G401.6 (cell line): ENCODE measurements around the gene FURIN.
"Not testable (repeated sequence)": the region's sequence is repeated elsewhere in the genome, so short reads cannot be mapped to it uniquely, and the experiment has no call there.

Experiments used
- FAIRE-seq: peaks from 2 replicates; lab custom pipeline; 2012; peaks lifted over from hg19 to GRCh38; lab: Jason Lieb, UNC

FURIN gene

GRCh38 chr15:90902840-90903732 lies 34.7 kb downstream of the FURIN start, which contains the start of gene MAN2A2:
TSS of gene MAN2A2 (plus strand) at chr15:90903302. CDS start at chr15:90904208, 906 bp downstream.
- FAIRE-seq = no peak

- no peak for FAIRE-seq
Observed at GRCh38 chr15:90903733-90904536, 35.5 kb downstream of the FURIN start.

- no peak for FAIRE-seq
Observed at GRCh38 chr15:90904746-90905145, 36.4 kb downstream of the FURIN start.

GRCh38 chr15:90905306-90906180 lies 37.2 kb downstream of the FURIN start:
- no peak for FAIRE-seq

GRCh38 chr15:90906181-90906849 lies 37.9 kb downstream of the FURIN start:
- FAIRE-seq = no peak

DNA sequence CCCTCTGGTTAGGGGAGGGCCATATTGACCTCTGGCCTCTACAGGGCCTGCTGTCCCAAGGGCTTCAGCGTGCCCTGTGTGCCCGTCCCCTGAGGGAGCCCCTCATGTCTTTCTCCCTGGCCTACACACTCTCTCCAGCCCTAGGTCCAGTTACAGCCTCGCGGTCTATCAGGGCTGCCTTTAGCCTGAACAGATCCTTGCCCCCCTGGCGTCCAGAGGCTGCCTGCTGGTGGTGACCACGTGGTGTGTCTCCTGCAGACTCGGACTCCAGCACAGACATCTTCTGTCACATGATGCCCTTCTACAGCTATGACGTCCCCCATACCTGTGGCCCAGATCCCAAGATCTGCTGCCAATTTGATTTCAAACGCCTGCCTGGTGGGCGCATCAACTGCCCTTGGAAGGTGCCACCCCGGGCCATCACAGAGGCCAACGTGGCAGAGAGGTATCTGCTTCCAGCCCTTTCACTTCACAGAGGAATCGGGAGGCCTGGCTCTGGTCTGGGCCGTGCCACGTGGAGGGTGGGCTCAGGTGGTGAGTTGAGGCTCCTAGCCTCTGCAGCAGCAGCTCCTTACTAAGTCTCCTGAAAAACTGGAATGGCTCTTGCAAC lies 38.8 kb downstream of the FURIN start:
- no peak for FAIRE-seq

DNA sequence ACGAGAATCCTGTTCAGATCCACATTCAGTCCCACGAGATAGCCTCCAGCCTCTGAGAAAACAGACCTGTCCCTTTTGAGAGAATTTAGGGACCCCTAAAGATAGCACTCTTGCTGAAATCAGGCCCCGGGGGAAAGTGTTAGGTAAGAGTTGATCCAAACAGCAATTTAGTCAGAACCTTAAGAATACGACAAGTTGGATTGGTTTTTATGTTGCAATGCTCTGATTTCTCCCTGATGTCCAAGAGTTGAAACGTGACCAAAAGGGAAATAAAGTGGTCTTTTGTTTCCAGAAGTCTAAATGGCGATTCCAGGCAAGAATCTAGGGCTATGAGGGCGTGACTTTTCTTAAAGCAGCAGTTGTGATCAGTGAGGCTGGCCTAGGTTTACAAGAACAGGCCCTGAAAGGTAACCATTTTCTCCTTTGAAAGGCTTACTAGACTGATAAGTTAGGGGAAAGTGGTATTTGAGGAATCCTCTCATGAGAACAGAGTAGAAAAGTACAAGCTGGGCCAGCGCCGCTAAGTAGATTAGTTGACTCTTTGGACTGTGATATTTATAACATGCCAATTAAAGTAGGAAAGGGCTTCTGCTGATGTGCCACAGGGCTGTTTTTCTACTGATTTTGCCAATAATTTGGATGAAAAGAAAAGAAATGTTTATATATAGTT lies 39.6 kb downstream of the FURIN start:
- no peak for FAIRE-seq

- not testable (repeated sequence) for FAIRE-seq
Observed at GRCh38 chr15:90909449-90909848, 41.1 kb downstream of the FURIN start.

- no peak for FAIRE-seq
Observed at GRCh38 chr15:90909976-90910375, 41.6 kb downstream of the FURIN start.

DNA sequence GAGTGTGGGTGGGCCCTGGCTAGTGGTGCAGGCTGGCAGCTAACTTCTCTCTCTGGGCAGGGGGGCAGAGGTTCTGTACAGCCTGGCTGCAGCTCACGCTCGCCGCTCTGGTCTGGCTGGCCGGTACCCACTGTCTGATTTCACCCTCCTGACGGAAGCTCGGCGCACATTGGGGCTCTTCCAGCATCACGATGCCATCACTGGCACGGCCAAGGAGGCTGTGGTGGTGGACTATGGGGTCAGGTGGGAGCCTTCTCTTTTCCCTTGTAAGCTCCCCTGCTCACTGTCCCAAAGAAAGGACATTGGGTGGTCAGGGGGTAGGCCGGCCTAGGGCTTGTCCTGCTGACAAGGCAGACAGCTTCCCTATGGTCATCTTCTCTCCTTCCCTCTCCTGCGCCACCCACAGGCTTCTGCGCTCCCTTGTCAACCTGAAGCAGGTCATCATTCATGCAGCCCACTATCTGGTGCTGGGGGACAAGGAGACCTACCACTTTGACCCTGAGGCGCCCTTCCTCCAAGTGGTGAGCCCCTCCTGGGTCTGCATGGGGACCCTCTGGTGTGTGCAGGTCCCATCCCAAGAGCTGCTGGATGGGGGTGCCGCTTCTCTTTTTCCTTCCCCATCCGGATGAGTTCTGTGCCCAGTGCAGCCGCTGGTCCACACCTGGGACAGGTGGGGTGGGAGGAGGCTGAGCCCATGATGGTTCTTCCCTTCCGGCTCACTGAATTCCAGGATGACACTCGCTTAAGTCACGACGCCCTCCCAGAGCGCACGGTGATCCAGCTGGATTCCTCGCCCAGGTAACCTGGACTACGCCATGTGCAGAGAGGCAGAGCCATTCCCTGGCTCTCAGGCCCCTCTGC lies 42.3 kb downstream of the FURIN start:
- no peak for FAIRE-seq

GRCh38 chr15:90911302-90911623 lies 42.9 kb downstream of the FURIN start:
- no peak for FAIRE-seq

DNA sequence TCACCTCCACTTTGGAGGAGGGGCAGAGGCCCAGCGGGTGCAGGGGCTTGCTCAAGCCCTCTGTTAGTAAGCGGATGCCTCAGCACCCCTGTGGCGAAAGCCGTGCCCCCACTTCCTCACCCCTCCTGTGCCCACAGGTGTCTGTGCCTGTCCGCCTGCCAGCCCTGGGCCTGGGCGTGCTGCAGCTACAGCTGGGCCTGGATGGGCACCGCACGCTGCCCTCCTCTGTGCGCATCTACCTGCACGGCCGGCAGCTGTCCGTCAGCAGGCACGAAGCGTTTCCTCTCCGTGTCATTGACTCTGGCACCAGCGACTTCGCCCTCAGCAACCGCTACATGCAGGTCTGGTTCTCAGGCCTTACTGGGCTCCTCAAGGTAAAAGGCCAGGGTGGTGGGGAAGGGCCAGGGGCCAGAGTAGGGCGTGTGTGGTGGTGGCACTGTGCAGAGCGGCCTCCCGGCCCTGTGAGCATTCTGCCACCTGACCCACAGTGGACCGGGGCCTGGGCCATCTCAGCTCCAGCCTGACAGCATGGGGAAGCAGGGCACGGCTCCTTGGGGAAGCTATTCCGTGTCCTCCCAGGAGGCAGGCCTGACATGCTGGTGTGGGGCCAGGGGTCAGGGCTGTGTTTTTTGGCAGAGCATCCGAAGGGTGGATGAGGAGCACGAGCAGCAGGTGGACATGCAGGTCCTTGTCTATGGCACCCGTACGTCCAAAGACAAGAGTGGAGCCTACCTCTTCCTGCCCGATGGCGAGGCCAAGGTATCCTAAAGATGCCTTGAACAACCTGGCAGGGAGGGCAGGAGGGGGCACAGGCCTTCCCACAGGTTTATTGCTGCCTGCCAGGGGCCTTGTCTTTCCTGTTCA lies 43.8 kb downstream of the FURIN start:
- no peak for FAIRE-seq

- FAIRE-seq = no peak
Observed at GRCh38 chr15:90912770-90913075, 44.3 kb downstream of the FURIN start.

- no peak for FAIRE-seq
Observed at GRCh38 chr15:90913398-90913944, 45.1 kb downstream of the FURIN start.

DNA sequence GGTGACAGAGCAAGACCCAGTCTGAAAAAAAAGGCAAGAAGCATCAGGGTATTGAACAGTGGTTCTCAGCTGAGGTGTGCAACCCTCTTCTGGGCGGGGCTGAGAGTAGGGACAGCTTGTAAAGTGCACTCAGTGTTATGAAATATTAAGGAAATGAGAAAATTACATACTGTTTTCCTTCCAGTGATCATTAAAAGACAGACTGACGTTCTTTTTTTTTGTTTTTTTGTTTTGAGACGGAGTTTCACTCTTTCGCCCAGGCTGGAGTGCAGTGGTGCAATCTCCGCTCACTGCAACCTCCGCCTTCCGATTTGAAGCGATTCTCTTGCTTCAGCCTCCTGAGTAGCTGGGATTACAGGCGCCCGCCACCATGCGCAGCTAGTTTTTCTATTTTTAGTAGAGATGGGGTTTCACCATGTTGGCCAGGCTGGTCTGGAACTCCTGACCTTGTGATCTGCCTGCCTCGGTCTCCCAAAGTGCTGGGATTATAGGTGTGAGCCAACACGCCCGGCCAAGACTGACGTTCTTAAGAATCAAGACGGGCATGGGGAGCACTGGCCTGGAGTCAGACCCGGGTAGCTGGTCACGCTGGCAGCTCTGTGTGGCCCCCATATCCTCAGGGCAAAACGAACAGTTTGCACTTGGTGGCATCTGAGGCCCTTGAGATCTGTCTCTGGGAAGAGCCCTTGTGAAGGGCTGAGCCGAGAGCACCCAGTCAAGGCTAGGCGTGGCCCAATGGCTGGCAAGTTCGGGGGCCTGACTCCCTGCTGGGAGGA lies 46.1 kb downstream of the FURIN start:
- FAIRE-seq = no peak

DNA sequence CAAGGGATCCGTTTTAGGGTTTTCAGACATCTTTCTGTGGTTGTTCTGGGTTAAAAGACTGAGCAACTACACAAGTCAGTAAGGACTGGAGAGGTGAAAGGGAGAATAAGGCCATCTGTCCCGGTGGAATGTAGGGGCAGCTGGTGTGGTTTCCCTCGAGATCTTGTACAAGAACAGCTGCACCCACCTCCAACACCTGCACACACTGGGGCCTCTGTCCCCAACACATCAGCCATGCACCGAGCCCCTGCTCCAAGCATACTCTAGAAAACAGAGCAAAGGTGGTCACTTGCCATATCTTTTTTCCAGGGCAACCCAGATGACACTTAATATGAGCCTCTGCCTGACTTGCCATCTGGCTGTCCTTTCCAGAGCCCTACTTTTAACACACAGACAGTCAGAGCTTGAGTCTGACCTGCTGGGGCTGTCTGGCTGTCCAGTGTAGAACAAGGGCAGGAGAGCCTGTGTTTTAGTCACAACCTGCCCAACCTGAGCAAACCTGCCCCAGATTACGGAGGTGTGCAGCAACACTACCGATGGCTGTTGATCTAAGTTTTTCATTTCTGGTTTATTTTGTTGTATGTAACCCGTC lies 46.9 kb downstream of the FURIN start:
- FAIRE-seq = no peak

DNA sequence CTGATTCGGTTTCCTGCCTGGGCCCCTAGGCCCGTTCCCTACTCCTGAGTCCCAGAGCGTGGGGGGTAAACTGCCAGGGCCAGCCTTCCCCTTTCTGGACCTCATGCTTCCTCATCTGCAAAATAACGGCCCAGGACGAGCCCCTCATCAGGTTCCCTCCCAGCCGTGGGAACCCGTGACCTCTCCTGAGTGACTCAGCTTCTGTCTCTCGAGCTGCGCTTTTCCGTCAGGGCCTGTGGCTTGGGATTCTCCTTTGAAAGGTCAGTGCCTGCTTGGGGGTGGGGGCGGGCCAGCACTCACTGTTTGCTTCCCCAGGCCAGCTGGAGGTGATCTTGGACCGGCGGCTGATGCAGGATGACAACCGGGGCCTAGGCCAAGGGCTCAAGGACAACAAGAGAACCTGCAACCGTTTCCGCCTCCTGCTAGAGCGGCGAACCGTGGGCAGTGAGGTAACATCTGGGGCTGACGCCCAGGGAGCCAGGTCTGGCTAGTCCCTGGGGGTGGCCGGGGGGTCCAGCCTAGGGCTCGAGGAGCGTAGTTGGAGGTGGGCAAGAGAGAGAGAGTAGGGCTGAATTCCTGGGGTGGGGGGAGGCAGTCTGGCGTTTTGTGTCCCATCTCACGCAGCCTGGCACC lies 47.5 kb downstream of the FURIN start:
- FAIRE-seq = no peak
